Activated CD4-positive, alpha-beta T cell treated with anti-CD3 and anti-CD28 coated beads for 24 hours (primary cell): ENCODE measurements around the gene ZMYM2.

Experiments used
- DNase-seq, 2 donors: peaks; one replicate each; pipeline ENCODE4 v3.0.0-alpha.2; 2020; ENCODE audit warnings: low read depth in 2 of 2

ZMYM2 gene

DNA sequence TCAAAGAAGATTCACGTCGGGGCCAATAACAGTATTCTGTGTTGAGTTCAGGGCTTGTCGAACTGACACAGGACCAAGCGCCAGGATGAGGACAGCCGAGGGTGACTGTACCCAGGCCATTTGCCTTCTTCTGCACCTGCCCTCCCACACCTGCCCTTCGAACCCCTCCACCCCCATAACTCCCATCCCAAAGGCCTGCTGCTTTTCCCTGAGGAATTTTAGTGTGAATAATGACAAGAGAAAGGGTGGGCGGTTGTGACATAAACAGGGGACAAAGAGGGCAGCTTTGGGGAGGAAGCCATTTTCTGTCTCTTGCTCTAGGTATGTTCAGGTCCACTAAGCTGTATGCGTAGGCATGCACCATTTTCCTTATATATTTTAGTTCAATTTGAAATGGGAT, 176.2 kb downstream of the ZMYM2 start:
- no peak for DNase-seq

DNA sequence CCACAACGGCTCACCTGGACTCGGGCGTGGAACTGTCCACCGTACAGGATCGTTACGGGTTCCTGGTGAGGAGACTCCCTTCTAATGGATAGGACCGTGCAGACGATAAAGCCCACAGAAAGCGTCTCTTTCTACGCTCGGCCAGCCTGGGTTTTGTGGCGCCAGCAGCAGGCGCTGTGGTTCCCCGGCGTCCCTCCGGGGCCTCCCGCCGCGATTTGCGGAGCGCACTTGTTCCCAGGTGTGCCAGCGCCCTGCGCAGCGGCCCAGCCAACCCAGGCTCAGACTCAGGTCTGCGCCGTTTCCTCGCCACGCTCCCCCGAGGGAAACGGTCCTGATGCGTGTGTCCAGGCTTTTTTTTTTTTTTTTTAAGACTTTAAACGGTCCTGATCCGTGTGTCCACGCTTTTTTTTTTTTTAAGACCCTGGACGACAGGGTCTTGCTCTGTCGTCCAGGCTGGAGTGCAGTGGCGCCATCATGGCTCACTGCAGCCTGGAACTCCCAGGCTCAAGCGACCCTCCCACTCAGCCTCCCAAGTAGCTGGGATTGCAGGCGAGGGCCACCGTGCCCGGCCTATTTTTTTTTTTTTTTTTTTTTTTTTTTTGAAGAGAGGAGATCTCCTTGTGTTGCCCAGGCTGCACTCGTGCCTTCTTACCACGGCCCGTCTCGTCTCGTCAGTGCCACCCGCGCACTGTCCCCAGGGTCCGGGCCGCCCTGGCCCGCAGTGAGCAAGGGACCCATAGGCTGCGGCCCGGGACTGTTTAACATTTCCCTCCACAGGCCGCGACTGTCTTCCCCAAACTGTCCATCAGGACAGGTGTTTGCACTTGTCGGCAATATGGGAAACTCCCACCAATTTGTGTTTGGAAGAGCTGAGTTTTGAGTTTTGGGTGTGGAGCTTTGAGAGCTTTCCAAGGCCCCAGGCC, 178.5 kb downstream of the ZMYM2 start:
- peak in 1 of 2 donors; percentile 50 for DNase-seq

DNA sequence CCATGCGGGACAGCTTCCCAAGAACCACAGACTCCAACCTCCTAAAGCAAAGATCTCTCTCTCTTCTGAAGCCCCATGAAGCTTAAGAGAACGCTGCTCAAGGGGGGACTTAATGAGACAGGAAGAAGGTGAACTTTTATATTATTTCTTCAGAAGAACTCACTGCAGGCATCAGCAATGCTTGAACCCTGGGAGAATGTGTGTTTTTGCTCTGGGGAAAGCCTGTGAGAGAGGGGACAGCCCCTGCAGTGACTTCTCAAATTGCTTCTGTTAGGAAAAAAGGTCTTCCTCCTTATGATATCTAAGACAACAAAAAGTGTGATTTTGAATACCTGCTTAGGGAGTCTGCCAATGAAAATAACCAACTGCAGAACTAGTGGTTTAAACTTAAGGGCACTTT, 179.3 kb downstream of the ZMYM2 start:
- DNase-seq = no peak

DNA sequence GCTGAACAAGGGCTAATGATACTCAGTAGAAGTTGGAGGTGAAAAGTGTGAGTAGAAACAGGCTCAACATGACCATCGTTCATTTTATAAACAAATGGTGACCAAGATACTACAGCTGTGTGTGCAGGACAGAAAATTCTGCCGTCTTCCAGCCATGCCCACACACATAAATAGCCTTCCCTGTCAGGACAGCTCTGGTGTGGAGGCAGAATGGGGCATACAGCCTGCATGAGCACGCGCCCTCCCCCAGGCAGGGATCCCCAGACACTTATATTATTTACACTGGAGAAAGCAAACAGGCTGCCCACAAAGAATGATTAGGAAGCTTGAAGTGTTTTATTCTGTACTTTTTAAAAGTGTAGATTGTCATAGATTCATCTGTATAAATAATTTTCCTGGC, 182.0 kb downstream of the ZMYM2 start:
- no peak for DNase-seq
